Neuron (in vitro differentiated cells): ENCODE data around the gene HERC3.

Experiments
- H2AFZ ChIP-seq: one replicate; pipeline ENCODE4 v1.6.1; 2013; ENCODE audit warnings: low read depth, mild to moderate bottlenecking, inconsistent platforms, low read length, moderate library complexity
- H3K27me3 ChIP-seq: one replicate; pipeline ENCODE4 v1.6.1; 2013; ENCODE audit warnings: low read length; ENCODE audit not compliant: insufficient read depth
- H3K36me3 ChIP-seq: one replicate; pipeline ENCODE4 v1.6.1; 2013; ENCODE audit warnings: low read length; ENCODE audit not compliant: insufficient read depth
- H3K4me1 ChIP-seq: one replicate; pipeline ENCODE4 v1.6.1; 2013; ENCODE audit warnings: low read length; ENCODE audit not compliant: insufficient read depth
- H3K4me3 ChIP-seq: 2 replicates; pipeline ENCODE4 v1.5.1; 2013; ENCODE audit warnings: mild to moderate bottlenecking, low read length, moderate library complexity
- H3K9me3 ChIP-seq: one replicate; pipeline ENCODE4 v1.6.1; 2013; ENCODE audit warnings: low read length

Gene HERC3

GRCh38 chr4:88736264-88736663 lies 144.0 kb downstream of the HERC3 start:
- H2AFZ ChIP-seq = no peak overlapping the region
- H3K4me3 ChIP-seq = no peak overlapping the region
- peaks cover 19% of the 10 kb centered on the region for H3K36me3 ChIP-seq
- H3K27me3 ChIP-seq = no peaks in the 10 kb centered on the region
- no peaks in the 10 kb centered on the region for H3K4me1 ChIP-seq
- H3K9me3 ChIP-seq = no peaks in the 10 kb centered on the region

GRCh38 chr4:88737307-88737941 lies 145.1 kb downstream of the HERC3 start:
- no peaks in the 10 kb centered on the region for H3K4me1 ChIP-seq
- no peaks in the 10 kb centered on the region for H3K9me3 ChIP-seq
- H2AFZ ChIP-seq = no peak overlapping the region
- H3K27me3 ChIP-seq = no peaks in the 10 kb centered on the region
- peaks cover 14% of the 10 kb centered on the region for H3K36me3 ChIP-seq
- no peak overlapping the region for H3K4me3 ChIP-seq

- no peaks in the 10 kb centered on the region for H3K27me3 ChIP-seq
- no peaks in the 10 kb centered on the region for H3K4me1 ChIP-seq
- H2AFZ ChIP-seq = no peak overlapping the region
- H3K36me3 ChIP-seq = peaks cover 14% of the 10 kb centered on the region
- no peak overlapping the region for H3K4me3 ChIP-seq
- no peaks in the 10 kb centered on the region for H3K9me3 ChIP-seq
These were observed 145.9 kb downstream of the HERC3 start for GRCh38 chr4:88738180-88738579.

- Histone ChIP-seq H3K27me3 (no peaks in the 10 kb centered on the region), H3K4me3 (no peak overlapping the region), H3K9me3 (no peaks in the 10 kb centered on the region), H3K4me1 (no peaks in the 10 kb centered on the region), H2AFZ (no peak overlapping the region), H3K36me3 (peaks cover 23% of the 10 kb centered on the region)
These were observed 150.3 kb downstream of the HERC3 start for GRCh38 chr4:88742561-88742960.

GRCh38 chr4:88743696-88744095 lies 151.4 kb downstream of the HERC3 start:
- Histone ChIP-seq H3K4me1 (no peaks in the 10 kb centered on the region), H3K36me3 (peaks cover 22% of the 10 kb centered on the region), H3K4me3 (no peak overlapping the region), H2AFZ (no peak overlapping the region), H3K27me3 (no peaks in the 10 kb centered on the region), H3K9me3 (no peaks in the 10 kb centered on the region)

GRCh38 chr4:88744609-88745008 lies 152.3 kb downstream of the HERC3 start:
- no peaks in the 10 kb centered on the region for H3K4me1 ChIP-seq
- no peak overlapping the region for H2AFZ ChIP-seq
- H3K27me3 ChIP-seq = no peaks in the 10 kb centered on the region
- H3K4me3 ChIP-seq = no peak overlapping the region
- H3K9me3 ChIP-seq = no peaks in the 10 kb centered on the region
- H3K36me3 ChIP-seq = peaks cover 27% of the 10 kb centered on the region

GRCh38 chr4:88745175-88745574 lies 152.9 kb downstream of the HERC3 start:
- no peaks in the 10 kb centered on the region for H3K9me3 ChIP-seq
- no peak overlapping the region for H3K4me3 ChIP-seq
- no peaks in the 10 kb centered on the region for H3K27me3 ChIP-seq
- H3K36me3 ChIP-seq = peaks cover 33% of the 10 kb centered on the region
- H3K4me1 ChIP-seq = no peaks in the 10 kb centered on the region
- no peak overlapping the region for H2AFZ ChIP-seq

GRCh38 chr4:88745581-88746163 lies 153.4 kb downstream of the HERC3 start:
- Histone ChIP-seq H3K4me1 (no peaks in the 10 kb centered on the region), H3K9me3 (no peaks in the 10 kb centered on the region), H3K4me3 (no peak overlapping the region), H2AFZ (no peak overlapping the region), H3K27me3 (no peaks in the 10 kb centered on the region), H3K36me3 (peaks cover 38% of the 10 kb centered on the region)

- Histone ChIP-seq H2AFZ (no peak overlapping the region), H3K27me3 (no peaks in the 10 kb centered on the region), H3K36me3 (peaks cover 39% of the 10 kb centered on the region), H3K4me1 (no peaks in the 10 kb centered on the region), H3K9me3 (no peaks in the 10 kb centered on the region), H3K4me3 (no peak overlapping the region)
These were observed 153.9 kb downstream of the HERC3 start for GRCh38 chr4:88746206-88746605.

GRCh38 chr4:88747351-88747750 lies 155.1 kb downstream of the HERC3 start:
- peaks cover 39% of the 10 kb centered on the region for H3K36me3 ChIP-seq

GRCh38 chr4:88750369-88750768 lies 158.1 kb downstream of the HERC3 start:
- Histone ChIP-seq H3K36me3 (peaks cover 39% of the 10 kb centered on the region), H3K9me3 (no peaks in the 10 kb centered on the region), H3K4me3 (no peak overlapping the region), H3K4me1 (no peaks in the 10 kb centered on the region), H3K27me3 (no peaks in the 10 kb centered on the region), H2AFZ (no peak overlapping the region)

More at GRCh38 chr4:88747351-88747750, 155.1 kb downstream of the HERC3 start:
- Histone ChIP-seq H3K27me3 (no peaks in the 10 kb centered on the region), H3K4me3 (no peak overlapping the region), H2AFZ (no peak overlapping the region), H3K4me1 (no peaks in the 10 kb centered on the region), H3K9me3 (no peaks in the 10 kb centered on the region)

- Histone ChIP-seq H3K9me3 (no peaks in the 10 kb centered on the region), H3K36me3 (peaks cover 35% of the 10 kb centered on the region), H2AFZ (no peak overlapping the region), H3K4me1 (no peaks in the 10 kb centered on the region), H3K27me3 (no peaks in the 10 kb centered on the region), H3K4me3 (no peak overlapping the region)
These were observed 159.2 kb downstream of the HERC3 start for GRCh38 chr4:88751258-88752075.

GRCh38 chr4:88752076-88752463 lies 159.8 kb downstream of the HERC3 start:
- no peaks in the 10 kb centered on the region for H3K27me3 ChIP-seq
- no peak overlapping the region for H3K4me3 ChIP-seq
- peaks cover 34% of the 10 kb centered on the region for H3K36me3 ChIP-seq
- H3K9me3 ChIP-seq = no peaks in the 10 kb centered on the region
- H2AFZ ChIP-seq = no peak overlapping the region
- H3K4me1 ChIP-seq = no peaks in the 10 kb centered on the region
